G401 (cell line): ENCODE results near the gene LPIN3. TPM values are rescaled to one million over a fixed set of nuclear protein-coding genes. Genes with fewer than 3 reads are reported as not detected.

Experiments used
- DNase-seq: peaks from one replicate; pipeline ENCODE4 v3.0.0-alpha.2; 2015; ENCODE audit warnings: low spot score
- in situ Hi-C: cut with HindIII; loops from 2 replicates; pipeline ENCODE4 v1.10.0; 2016; ENCODE audit warnings: low sequenced_read_pairs, mixed read lengths
- total RNA-seq: library from RNA; depleted of rRNA; stranded (reverse); fragments of >200 nt; shearing (Covaris generic); gene quantifications from 2 replicates; pipeline ENCODE4 v1.2.3, GENCODE V29; 2014

Gene LPIN3
- total RNA-seq, 1 experiment from 2014 or later = 10.8 TPM

DNA sequence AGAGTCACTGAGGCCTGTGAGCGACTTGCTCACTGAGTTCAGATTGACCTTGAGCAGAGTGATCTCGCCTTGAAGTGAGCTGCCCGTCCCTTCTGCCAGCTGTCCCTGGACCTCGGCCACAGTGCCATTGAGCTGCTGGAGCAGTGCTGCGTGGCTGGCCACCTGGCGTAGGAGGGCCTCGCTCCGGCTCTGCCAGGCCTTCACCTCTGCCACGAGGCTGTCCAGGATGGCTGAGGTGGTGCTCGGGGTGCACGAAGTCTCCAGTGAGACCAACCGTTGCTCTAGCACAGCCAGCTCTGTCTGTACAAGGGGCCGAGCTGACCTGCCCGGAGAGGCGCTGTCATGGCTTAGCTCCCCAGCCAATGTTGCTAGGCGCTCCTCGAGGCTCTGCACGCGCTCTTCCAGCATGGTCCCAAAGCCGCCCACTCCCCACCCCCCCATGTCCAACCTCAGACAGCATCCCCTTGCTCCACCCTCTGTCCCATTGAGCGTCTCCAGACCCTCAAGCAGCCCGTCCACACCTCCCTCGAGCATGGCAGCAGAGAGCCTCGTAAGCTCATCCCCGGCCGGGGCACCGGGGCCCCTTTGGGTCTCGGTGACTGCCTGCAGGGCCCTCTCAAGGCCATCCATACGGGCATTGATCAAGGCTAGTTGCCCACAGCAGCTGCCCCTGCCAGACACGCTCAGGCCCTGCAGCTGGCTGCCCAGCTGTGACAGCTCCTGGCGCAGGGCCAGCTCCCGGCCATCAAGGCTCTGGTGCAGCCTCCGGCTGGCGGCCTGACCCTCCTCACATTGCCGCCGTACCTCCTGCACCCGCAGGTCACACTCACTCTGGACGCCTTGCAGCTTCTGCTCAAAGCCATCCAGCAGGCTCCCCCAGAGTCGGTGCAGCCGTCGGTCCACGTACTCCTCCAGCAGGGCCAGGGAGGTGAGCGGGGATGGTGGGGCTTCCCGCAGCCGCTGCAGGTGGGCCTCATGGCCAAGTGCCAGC, 21.4 kb downstream of the LPIN3 start:
- in situ Hi-C loops = no loop called here
- DNase-seq = no peak

DNA sequence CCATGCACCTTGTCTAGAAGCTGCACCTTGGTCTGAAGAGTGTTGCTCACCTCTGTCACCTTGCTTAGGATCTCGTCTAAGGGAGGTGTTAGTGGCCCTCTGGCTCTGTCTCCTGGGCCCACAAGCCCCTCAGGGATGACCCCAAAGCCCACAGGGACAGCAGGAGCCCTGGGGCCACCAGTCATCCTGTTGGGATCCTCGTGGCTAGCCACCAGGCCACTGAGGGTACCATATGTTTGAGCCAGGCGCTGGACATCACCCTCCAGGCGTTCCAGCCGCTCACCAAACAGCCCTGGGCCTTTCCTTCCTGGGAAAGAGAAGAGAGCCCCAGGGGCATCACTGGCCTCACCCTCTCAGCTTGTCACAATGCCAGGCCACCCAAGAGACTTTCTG, 22.1 kb downstream of the LPIN3 start:
- in situ Hi-C loops = no loop called here

DNA sequence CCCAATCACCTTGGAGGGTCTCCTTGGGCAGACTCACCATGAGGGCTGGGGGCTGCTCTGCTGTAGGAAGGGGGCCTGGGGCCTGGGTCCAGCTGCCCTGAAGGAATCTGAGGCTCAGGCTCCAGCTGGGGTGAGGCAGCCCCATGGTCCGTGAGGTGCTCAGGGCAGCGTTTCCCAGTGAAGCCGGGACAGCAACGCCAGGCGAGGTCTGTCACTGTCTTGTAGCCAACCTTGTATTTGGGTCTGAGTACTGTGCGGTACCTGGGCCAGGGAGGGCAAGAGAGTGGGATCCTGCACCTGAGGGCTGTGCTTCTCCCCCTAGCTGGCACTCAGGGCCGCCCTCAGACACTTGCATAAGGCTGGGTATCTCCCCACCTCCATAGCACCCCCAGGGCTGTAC, 23.0 kb downstream of the LPIN3 start:
- no peak for DNase-seq
- in situ Hi-C loops = no loop called here

More for the DNA sequence above, 22.1 kb downstream of the LPIN3 start:
- DNase-seq = no peak

DNA sequence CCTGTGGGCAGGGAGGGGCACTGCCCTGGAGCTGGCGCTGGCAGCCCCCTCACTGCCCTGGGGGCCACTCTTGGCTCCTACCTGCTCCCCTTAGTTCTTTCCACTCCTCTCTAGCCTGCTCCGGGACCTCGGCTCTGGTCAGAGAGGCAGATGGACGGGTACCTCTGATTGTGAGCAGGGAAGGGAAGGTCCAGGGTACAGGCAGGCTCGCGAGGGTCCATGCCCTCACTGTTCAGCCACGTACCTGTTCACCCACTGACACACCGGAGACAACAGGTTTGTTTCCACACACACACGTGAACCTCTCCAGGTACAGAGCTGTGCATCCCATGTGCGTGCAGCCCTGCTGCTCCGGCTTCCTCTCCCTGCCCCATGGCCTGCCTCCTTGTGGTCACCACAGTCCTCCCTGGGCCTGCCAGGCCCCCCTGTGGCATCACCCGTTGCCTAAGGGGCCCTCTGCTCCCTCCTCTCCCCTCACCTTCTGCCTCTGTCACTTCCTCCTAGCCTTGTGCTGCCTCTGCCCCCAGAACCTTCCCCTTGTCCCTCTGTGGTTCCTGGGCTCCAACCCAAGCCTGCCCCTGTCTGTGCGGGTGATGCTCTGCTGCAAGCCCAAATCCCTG, 23.7 kb downstream of the LPIN3 start:
- DNase-seq = no peak
- in situ Hi-C loops = no loop called here

DNA sequence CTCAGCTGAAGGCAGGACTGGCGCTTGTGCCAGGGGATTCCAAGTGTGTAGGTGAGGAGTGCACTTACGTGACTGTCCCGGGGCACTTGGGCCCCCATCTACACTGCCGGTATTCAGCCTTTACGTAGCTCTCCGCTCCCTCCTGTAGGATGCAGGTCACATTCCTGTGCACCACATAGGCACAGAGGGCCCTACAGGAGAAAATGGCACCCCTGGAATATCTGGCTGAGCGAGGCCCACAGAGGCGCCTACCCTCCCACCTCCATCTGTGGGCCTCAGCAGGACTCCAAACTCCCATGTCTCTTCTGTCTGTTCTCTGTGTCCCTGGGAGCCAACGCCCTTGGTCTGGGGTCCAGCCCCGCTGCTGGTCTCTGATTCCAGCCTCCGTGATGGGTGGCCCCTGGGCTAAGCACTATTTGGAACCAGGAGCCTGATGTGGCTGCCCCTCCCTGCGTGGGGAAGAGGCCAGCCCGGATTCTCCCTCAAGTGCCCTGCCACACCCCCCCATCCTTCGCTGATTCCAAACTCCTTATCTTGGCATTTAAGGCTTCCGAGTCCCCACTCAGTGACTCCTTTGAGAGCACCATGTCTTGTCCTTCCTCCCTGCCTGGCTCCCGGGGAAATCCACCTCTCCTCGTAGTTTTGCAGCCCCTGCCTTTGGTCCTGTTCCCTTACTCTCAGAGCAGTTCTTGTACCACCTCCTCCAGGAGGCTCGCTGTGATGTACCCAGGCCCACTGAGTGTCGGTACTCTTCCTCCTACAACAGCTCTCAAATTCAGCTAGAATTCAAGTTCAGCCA, 24.5 kb downstream of the LPIN3 start:
- in situ Hi-C loops = no loop called here
- no peak for DNase-seq

DNA sequence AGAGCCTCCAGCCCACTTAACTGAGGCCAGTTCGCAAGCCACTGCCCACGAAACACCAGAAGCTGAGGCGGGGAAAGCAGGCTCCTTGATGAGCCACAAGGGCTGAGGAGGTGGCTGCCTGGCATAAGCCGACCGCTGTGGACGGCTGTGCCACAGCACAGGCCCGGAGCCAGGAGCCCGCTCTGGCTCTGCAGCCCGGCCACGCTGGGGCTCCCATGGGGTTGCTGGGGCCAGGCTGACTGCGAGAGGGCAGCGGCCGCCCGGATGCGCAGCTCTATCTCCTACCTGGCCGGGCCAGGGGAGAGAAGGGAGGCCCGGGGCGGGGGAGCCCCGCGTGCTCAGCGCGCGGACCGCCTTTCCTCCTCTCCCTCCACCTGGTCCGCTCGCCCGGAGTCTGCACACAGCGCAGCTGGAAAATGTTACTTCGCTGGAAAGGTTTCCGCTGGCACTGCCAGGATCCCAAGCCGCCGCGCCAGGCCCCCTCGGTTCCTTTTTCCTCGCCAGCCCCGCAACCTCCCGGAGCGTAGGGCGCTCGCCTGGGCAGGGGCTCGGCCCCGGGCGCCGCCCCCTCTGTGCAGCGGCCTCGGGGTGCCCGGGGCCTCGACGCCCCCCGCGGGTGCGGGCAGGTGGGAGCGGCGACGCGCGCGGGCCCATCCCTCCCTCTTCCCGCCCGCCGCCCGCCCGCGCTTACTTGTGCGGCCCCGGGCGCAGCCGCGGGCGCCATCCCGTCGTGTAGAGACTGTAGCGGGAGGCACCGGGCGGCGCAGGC, 25.3 kb downstream of the LPIN3 start:
- in situ Hi-C loops = no loop called here
- DNase-seq = no peak

DNA sequence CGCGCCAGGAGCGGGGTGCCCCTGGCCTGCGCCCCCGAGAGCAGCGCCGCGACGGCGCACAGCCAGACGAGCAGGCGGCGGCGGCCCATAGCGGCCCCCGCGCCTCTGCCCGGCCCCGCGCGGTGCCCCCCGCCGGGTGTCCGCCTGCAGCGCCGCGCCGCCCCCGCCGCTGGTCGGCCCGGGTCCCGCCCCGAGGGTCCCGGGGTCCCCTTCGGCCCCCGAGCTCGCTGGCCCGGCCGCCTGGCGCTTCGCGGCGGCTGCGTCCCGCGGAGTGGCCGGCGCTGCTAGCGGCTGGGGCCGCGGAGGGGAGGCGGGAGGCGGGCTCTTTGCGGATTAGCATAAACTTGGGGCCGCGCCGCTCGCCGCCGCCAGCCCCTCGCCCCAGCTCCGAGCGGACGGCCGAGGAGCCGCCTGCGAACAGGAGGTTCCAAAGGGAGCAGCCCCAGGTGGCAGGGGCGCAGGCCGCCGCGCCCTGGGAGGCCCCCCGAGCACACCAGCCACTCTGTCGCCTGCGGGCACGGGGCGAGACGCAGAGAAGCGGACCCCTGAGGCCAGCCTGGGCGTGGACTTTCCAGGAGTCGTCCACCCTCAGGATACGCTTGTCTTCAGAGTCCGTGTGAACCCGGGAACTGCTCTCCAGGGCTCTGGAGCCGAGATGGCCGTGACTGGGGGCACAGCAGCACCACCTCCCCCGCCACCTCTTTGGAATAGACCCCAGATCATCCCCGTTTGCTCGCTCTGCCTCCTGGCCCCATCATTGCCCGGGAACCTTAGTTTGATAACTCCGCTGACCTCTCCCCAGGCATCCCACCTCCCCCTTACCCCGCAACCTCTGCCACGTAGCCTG, 26.1 kb downstream of the LPIN3 start, which contains the start of gene EMILIN3:
TSS of gene EMILIN3 (minus strand) at position 273 of the 847 bp plus-strand sequence. CDS start at position 89, 184 bp downstream.
- in situ Hi-C loops = no loop called here
- DNase-seq = no peak

DNA sequence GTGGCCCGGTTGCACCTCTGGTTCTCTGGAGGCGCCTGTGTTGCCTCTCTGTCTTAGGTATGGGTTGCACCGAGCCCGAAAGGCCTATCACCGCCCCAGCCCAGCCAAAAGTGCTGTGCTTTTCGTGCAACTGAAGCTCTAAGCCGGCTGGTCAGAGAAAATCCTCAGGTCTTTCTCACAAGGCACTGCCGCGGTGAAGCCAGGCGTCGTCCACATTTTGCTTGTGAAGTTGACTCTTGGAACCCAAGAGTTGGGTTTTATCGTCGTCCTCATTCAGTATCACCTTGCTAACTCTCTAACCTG, 26.7 kb downstream of the LPIN3 start:
- no peak for DNase-seq
- in situ Hi-C loops = no loop called here

DNA sequence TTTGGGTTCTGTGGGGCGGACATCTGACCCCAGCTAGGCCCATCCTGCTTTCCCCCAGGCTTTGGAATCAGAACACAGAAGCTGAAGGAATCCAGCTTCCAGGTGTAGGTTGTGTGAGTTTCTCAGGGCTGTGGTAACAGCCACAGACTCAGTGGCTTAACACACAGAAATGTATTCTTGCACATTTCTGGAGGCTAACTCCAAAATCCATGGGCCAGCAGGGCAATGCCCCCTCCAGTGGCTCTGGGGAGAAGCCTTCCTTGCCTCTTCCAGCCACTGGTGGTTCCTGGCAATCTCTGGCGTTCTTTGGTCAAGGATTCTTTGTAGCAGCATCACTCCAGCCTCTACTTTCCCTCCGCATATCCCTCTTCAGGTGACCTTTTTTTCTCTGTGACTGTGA, 27.3 kb downstream of the LPIN3 start:
- in situ Hi-C loops = no loop called here
- DNase-seq = no peak

DNA sequence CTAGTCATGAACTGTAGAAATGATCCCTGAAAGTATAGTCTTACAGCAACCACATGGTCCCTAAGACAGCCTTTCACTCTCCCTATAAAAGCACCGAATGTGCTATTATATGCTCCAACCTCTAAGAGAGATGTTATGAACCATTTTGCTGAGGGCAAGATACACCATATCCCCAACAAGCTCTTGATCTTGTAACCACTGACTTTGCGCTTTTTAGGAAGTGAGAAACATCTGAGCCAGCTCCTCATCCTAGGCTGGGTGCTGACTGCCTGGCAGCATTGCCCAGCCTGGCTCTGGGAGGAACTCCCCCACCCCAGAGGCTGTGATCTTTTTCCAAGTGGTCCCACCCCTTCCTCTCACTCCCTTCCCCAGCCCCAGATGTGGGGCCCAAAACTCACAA, 29.1 kb downstream of the LPIN3 start:
- no peak for DNase-seq
- in situ Hi-C loops = no loop called here

DNA sequence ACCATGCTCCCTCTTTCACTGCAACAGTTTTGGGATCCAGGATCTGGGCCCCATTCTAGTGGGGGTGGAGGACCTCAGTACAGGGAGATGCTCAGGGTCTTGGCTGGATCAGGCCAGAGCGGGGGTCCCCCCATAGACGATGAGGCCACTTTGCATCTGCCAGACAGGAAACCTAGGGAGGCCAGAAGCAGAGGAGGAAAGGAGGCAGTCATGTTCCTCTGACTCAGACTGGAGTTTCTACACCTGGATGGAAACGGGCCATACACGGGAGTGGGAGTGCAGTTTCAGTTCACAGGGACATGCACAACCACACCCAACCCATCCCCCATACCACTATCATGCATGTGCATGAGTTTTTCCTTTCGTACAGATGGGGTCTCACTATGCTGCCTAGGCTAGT, 29.6 kb downstream of the LPIN3 start:
- DNase-seq = no peak
- in situ Hi-C loops = no loop called here

DNA sequence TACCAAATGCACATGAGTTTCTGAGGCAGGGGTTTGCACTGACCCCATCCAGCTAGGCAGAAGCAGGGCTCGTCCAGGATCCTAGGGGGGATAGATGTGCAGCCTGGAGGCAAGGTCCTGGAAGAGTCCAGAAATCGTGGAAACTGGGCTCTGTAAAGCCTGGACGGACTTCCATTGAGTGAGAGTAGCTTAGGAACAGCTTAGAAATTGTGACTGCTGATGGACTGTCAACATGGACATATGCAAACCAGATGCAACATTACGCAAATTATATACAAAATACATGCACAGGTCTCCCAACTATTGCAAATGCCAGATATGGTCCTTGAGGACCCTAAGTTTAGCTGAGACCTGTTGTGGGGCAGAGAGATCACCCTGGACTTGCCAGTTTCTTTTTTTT, 30.8 kb downstream of the LPIN3 start:
- DNase-seq = no peak
- in situ Hi-C loops = no loop called here

DNA sequence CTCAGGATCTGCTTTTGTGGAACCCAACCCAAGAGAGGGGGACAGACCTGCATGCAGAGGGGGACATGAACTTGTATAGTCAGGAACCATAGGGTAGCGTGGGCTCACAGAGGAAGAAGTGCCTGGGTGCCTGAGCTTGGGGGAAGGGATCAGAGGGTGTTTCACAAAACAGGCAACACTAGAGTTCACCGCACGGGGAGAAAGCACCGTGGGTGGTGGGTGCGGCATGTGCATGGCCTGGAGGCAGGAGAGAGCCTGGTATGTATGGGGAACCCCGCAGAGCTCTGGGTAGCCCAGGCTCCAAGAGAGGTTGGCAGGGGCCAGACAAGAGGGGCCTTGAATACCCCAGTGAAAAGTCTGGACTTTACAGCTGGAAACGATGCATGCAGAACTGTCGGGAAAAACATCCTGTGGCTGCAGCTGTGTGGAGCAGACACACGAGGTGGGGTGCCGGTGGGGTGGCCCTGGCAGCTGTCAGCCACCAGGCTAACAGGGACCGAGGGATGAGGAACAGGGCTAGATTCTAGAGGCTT, 32.7 kb downstream of the LPIN3 start:
- DNase-seq = no peak
- in situ Hi-C loops = no loop called here

DNA sequence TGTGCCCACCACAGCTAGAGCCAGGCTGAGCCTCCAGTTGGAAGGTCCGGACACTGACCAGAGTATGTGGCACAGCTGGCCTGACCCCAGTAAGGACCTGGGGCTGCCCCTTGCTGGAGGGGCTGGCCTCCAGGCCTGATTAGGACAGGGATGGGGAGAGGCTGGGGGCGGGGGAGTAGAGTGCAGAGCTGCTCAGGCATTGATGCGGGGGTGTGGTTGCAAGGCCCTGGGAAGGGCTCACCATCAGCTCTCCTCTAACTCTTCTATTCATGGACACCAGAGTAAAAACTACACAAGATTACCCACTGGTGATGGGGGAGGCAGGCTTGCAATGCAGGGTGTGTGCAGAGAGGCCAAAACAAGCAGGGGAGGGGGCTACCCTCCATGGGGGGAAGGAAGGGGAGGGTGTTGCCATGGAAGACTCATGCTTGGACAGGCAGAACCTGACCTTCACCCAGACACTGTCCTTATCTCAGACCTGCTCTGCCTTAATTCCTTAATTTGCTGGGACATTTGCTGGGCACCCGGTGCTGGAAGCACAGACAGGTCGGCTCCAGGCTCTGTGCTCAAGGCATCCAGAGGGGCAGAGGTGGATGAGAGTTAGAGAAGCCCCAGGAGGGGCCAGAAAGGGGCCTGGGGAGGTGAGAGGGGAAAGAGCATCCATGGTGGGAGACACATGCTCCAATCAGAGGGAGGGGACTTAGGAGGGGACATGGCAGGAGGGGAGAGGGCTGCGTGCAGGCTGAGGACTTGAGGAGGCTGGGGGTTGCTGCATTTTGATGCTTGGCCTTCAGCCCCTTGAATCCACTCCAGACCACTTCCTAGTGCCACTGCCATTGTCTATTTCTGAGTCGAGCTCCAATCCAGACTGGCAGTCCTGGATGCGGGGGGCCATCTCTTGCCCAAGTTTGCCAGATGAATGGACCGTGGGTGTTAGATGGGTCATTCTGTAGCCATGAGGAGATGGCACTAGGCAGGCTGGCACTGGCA, 33.6 kb downstream of the LPIN3 start:
- in situ Hi-C loops = no loop called here

DNA sequence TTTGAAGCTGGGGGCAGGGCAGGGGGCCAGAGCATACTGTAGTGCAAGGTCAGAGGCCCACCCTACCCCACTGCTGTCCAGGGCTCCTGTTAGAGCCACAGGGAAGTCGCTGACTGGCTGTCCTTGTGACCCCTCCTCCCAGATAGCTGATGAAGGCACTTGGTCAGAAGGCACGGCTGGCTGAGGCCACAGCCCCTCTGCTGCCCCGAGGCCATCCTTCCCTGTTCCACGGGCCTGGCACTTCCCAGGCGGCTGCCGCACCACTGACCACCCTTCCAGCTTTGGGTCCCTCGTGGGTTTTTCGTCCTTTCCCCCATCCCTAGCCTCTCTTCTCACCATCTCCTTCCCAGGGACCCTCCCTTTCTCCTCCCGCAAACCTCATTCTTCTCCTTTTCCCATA, 35.2 kb downstream of the LPIN3 start:
- in situ Hi-C loops = no loop called here

More for the DNA sequence above, 33.6 kb downstream of the LPIN3 start:
- DNase-seq = no peak

DNA sequence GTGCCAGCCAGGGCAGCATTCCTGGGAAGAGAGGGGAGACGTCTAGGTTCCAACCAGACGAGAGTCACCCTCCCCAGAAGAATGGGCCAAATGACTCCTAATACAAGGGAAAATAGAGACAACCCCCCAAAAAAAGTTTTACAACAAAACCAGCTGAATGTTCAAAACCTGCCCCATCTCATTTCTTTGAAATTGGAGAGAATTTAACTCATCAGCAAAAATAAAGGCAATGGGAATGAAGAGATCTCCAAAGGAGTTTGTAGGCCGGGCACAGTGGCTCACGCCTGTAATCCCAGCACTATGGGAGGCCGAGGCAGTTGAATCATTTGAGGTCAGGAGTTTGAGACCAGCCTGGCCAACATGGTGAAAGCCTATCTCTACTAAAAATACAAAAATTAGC, 35.7 kb downstream of the LPIN3 start:
- DNase-seq = no peak
- in situ Hi-C loops = no loop called here

More for the DNA sequence above, 35.2 kb downstream of the LPIN3 start:
- DNase-seq = no peak

DNA sequence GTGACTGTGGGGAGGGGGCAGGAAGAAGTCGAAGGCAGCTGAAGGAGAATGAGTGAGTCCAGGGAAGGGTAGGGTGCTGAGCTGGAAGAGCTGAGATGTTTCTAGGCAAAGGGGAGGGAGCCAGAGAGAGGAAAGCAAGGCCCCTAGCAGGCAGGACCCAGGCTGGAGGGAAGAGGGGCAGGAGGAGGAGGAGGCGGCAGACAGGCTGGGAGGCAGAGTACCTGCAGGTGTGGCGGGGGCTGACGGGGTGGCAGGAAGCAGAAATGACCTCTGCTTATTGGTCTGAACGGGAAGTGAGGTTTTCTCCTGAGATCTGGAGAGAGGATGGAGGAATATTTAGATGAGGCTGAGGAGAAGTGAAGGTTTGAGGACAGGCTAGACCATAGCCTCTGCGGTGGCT, 36.7 kb downstream of the LPIN3 start:
- no peak for DNase-seq
- in situ Hi-C loops = no loop called here
